Prostate gland (tissue), 2 donors: ENCODE measurements around the gene LOXHD1. TPM values are rescaled to one million over a fixed set of nuclear protein-coding genes. Genes with fewer than 3 reads are reported as not detected.

Experiments used
- DNase-seq: peaks from one replicate; pipeline ENCODE4 v3.0.0-alpha.2; 2019; ENCODE audit warnings: low spot score
- H3K27ac ChIP-seq, 2 donors: fragments of 200-600 bp; sonication (generic); 2 replicates each; pipeline ENCODE4 v1.5.1; 2017 to 2019
- H3K27me3 ChIP-seq: fragments of 200-600 bp; sonication (generic); replicated peaks from 2 replicates; pipeline ENCODE4 v1.5.1; 2019; ENCODE audit not compliant: insufficient read depth
- H3K36me3 ChIP-seq, 2 donors: fragments of 200-600 bp; sonication (generic); 1 replicate in 1 of 2; 2 replicates in 1 of 2; pipeline versions ENCODE4 v1.5.1 to v1.8.1; 2017 to 2019
- H3K4me1 ChIP-seq: fragments of 200-600 bp; sonication (generic); replicated peaks from 2 replicates; pipeline ENCODE4 v1.5.1; 2019
- H3K4me3 ChIP-seq, 2 donors: fragments of 200-600 bp; sonication (generic); 2 replicates each; pipeline ENCODE4 v1.5.1; 2017 to 2019
- H3K9me3 ChIP-seq: fragments of 200-600 bp; sonication (generic); 2 replicates; pipeline ENCODE4 v1.5.1; 2017
- POLR2A ChIP-seq: fragments of 450-650 bp; IDR thresholded peaks from one replicate; pipeline ENCODE4 v1.6.1; 2016; ENCODE audit warnings: antibody characterized with exemption, mild to moderate bottlenecking
- POLR2AphosphoS5 ChIP-seq: sonication (generic); formaldehyde crosslinking; IDR thresholded peaks from one replicate; pipeline ENCODE4 v1.6.1; 2017; ENCODE audit warnings: antibody characterized with exemption
- WGBS: methylation state at CpG from one replicate; pipeline ENCODE4 v1.1.5; 2018; 5-methylcytosine and 5-hydroxymethylcytosine counted together
- intact Hi-C: fragments of 100-400 bp; cut with DNase I; formaldehyde crosslinking; loops from one replicate; pipeline ENCODE4 v1.14.2; 2022
- total RNA-seq, 2 donors: library from RNA; depleted of rRNA; stranded (reverse); fragments of >200 nt; gene quantifications; one replicate each; pipeline ENCODE4 v1.1.0, GENCODE V29; 2016
- TF ChIP-seq, protein P1 (sequence below), 4 experiments: fragments of 200-600 bp in 2 of 4; fragments of 450-650 bp in 2 of 4; sonication (generic) in 2 of 4; IDR thresholded peaks; 1 replicate in 3 of 4; 2 replicates in 1 of 4; pipeline ENCODE4 v1.5.1; 2016 to 2019; ENCODE audit warnings: antibody characterized with exemption in 4 of 4, mild to moderate bottlenecking in 2 of 4, moderate library complexity in 2 of 4

The LOXHD1 gene
- total RNA-seq, 2 donors from 2014 or later = 1.4 TPM; not detected in 1

DNA sequence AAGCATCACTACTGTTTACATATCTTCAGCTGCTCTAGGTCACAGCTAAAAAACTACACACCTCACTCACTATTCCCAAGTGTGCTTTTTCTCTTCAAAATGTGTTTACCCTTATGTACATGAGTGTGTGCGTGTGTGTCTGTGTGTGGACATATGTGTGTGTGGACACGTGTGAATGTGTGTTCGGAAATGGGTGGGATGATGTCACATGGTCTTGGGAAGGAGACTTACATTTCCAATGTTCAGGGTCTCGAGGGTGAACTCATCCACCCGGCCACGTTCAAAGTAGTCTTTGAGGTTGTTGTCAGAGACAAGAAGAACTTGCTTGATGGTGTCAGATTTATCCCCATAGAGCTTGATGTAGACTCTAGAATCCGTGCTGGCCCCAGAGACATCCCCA lies 87.8 kb downstream of the LOXHD1 start:
- DNase-seq = no peak
- Histone ChIP-seq H3K36me3 (no peaks in the 10 kb centered on the region), H3K9me3 (no peaks in the 10 kb centered on the region), H3K27me3 (no peaks in the 10 kb centered on the region), H3K4me1 (no peaks in the 10 kb centered on the region), H3K4me3 (no peak overlapping the region), H3K27ac (no peak overlapping the region)
- intact Hi-C loops = no loop called here
- TF ChIP-seq, protein P1, sequence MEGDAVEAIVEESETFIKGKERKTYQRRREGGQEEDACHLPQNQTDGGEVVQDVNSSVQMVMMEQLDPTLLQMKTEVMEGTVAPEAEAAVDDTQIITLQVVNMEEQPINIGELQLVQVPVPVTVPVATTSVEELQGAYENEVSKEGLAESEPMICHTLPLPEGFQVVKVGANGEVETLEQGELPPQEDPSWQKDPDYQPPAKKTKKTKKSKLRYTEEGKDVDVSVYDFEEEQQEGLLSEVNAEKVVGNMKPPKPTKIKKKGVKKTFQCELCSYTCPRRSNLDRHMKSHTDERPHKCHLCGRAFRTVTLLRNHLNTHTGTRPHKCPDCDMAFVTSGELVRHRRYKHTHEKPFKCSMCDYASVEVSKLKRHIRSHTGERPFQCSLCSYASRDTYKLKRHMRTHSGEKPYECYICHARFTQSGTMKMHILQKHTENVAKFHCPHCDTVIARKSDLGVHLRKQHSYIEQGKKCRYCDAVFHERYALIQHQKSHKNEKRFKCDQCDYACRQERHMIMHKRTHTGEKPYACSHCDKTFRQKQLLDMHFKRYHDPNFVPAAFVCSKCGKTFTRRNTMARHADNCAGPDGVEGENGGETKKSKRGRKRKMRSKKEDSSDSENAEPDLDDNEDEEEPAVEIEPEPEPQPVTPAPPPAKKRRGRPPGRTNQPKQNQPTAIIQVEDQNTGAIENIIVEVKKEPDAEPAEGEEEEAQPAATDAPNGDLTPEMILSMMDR (IDR thresholded peaks at IDR 0.05) = no peak
- no peak for TF ChIP-seq POLR2A
- 86% methylated on average over 7 of the region's 7 CpGs for WGBS

DNA sequence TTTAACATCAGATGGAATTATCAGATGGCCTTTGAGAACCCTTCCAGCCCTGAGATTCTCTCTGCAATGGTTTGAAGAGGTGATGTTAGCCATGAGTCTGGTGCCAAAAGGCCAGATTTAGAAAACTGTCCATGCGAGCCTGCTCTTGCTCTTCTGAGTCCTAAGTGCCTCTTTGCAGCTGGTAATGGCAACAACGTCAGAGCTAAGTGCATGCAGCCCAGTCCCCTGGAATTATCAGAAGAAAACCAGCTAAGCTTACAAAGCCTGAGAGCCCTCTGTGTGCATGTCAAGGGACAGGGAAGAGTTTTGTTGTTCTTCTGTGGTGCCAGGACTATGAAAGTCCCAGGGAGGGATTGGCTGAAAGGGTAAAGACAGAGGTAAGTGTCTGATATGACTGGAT lies 89.8 kb downstream of the LOXHD1 start:
- H3K4me1 ChIP-seq = no peaks in the 10 kb centered on the region
- TF ChIP-seq POLR2AphosphoS5 = no peak
- no peak for TF ChIP-seq POLR2A
- TF ChIP-seq, protein P1 (IDR thresholded peaks at IDR 0.05) = no peak
- H3K27me3 ChIP-seq = no peaks in the 10 kb centered on the region
- intact Hi-C loops = no loop called here
- no peaks in the 10 kb centered on the region for H3K9me3 ChIP-seq
- 64% methylated on average over 2 of the region's 2 CpGs for WGBS
- H3K4me3 ChIP-seq = no peak overlapping the region
- no peaks in the 10 kb centered on the region for H3K36me3 ChIP-seq
- no peak overlapping the region for H3K27ac ChIP-seq
- no peak for DNase-seq

DNA sequence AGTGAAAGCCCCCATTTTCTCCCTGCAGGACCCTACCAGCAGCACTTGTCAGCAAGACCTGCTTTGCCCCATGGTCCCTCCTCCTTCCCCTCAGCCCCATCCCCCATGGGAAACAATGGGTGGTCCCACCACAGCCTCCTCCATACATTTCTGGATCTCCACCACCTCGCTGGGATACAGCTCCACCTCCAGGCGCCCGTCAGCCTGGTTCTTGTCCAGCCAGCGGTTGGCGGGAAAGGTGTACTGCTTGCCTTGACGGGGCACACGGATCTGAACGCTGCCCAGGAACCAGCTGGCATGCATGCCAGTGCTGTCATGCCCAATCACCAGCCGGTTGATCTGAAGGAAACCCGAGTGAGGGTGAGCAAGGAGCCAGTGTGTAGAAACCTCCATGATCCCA lies 90.9 kb downstream of the LOXHD1 start:
- Histone ChIP-seq H3K36me3 (no peaks in the 10 kb centered on the region), H3K4me3 (no peak overlapping the region), H3K27me3 (no peaks in the 10 kb centered on the region), H3K4me1 (no peaks in the 10 kb centered on the region), H3K27ac (no peak overlapping the region), H3K9me3 (no peaks in the 10 kb centered on the region)
- no peak for TF ChIP-seq POLR2AphosphoS5
- no peak for DNase-seq
- WGBS = 84% methylated on average over 10 of the region's 10 CpGs
- intact Hi-C loops = no loop called here

DNA sequence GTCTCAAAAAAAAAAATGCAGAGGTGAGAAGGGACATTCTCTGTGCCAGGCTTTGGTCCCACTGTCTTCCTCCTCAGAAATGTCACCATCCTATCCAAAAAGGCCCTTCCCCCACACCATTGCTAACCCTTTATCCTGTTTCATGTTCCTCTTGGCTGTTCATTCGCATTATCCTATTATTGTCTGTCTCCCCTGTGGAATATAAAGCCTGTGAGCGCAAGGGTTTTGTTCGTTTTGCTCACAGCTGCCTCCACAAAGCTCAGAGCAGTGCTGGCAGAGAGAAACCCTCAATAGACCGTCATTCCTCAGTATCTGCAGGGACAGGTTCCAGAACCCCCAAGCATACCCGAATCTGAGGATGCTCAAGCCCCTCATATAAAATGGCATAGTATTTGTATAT lies 91.8 kb downstream of the LOXHD1 start:
- Histone ChIP-seq H3K36me3 (no peaks in the 10 kb centered on the region), H3K9me3 (no peaks in the 10 kb centered on the region), H3K4me1 (no peaks in the 10 kb centered on the region), H3K4me3 (no peak overlapping the region), H3K27me3 (no peaks in the 10 kb centered on the region), H3K27ac (no peak overlapping the region)
- WGBS = 83% methylated on average over 5 of the region's 5 CpGs
- TF ChIP-seq POLR2AphosphoS5 = no peak
- TF ChIP-seq, protein P1 (IDR thresholded peaks at IDR 0.05) = no peak
- intact Hi-C loops = no loop called here
- no peak for DNase-seq

DNA sequence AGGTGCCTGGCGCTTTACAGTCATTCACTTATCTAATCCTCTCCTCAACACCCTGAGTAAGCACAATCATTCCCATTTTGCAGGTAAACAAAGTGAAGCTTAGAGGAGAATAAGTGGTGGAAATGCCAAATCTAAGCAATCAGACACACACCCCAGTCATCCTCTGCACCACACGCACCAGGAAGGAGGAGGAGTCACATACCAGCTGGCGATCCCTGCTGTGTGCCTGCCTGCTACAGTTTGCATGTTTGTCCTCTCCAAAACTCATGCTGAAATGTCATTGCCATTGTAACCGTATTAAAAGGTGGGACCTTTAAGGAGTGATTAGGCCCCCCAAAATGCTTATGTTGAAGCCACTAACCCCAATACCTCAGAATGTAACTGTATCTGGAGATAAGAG lies 93.7 kb downstream of the LOXHD1 start:
- Histone ChIP-seq H3K4me1 (no peaks in the 10 kb centered on the region), H3K9me3 (no peaks in the 10 kb centered on the region), H3K27me3 (no peaks in the 10 kb centered on the region), H3K36me3 (no peaks in the 10 kb centered on the region), H3K4me3 (no peak overlapping the region), H3K27ac (no peak overlapping the region)
- DNase-seq = no peak
- intact Hi-C loops = no loop called here
- 52% methylated on average over 4 of the region's 4 CpGs for WGBS
- TF ChIP-seq, protein P1 (IDR thresholded peaks at IDR 0.05) = no peak
- TF ChIP-seq POLR2A (no peak), POLR2AphosphoS5 (no peak)
